GM19438 (cell line): ENCODE measurements around the gene HLA-DRA.

Experiments
- ATAC-seq: cut with Tn5 transposase; IDR thresholded peaks from one replicate; pipeline ENCODE4 v1.9.1; 2021; ENCODE audit warnings: low read depth; ENCODE audit not compliant: unreplicated experiment

The HLA-DRA gene

DNA sequence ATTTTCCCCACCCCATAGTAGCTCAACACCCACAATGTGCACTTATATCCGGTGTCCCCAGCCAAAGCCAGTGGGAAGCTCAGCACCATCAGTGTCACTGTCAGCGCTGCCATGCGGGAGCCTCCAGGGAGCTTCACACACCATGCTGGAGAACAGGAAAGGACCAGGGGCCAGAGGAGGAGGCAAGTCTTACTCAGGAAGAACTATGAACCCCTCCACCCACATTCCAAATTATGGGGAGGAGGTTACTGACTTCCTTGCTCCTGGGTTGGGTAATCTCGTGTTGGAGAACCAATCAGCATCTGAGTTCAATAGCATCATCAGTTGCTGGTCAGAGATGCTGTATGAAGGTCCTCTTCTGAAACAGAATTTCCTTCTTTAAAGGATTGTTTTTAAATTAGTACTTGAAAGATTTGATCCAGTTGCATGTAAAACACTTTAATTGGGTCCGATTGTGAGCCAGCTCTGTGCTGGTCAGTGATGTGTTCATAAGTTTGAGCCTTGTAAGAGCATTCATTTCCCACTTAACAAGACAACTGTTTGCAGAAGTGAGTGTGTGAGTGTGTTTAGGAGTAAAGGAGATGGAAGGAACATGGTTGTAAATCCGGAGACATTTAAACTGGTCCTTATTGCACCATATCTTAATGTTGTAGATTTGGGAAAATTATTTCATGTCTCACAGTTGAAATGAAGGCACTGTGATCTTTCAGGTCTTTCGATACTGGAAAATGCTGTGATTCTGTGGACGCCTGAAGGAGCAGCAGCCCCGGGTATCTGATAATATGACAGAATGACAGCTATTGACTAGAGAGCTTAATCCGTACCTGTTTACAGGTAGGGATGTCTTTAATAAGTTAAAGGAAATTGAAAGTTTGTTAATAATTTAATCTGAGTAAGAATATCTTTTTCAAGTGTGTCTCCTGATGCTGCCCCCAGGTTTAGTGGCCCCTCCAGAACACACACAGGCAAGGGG, 34.0 kb downstream of the HLA-DRA start:
- peak; percentile 90 for ATAC-seq

DNA sequence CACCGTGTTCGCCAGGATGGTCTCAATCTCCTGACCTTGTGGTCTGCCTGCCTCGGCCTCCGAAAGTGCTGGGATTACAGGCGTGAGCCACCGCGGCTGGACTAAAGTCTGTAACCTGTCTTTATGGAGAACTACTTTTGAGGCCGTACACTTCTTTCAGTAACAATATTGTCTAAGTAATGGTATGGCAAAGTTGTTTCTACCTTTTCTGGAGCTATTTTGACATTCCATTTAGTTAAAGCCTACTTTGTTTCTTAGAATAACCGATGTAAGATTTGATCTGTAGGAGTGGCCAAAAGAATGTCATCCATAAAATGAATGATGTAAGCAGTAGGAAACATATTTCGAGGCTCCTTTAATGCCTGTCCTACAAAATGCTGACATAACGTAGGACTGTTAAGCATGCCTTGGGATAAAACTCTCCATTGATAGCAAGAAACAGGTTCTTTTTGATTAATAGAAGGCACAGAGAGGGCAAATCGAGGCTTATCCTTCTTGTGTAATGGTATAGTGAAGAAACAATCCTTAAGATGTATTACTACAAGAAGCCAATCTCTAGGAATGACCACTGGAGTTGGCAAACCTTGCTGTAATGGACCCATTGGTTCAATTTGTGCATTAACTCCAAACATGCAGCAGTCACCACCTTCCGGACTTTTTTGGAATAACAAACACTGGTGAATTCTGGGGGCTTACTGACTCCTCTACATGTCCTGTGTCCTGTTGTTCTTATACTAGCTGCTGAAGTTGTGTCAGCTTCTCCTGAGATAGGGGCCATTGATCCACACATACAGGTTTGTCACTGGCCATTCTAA, 35.9 kb downstream of the HLA-DRA start:
- ATAC-seq = no peak

DNA sequence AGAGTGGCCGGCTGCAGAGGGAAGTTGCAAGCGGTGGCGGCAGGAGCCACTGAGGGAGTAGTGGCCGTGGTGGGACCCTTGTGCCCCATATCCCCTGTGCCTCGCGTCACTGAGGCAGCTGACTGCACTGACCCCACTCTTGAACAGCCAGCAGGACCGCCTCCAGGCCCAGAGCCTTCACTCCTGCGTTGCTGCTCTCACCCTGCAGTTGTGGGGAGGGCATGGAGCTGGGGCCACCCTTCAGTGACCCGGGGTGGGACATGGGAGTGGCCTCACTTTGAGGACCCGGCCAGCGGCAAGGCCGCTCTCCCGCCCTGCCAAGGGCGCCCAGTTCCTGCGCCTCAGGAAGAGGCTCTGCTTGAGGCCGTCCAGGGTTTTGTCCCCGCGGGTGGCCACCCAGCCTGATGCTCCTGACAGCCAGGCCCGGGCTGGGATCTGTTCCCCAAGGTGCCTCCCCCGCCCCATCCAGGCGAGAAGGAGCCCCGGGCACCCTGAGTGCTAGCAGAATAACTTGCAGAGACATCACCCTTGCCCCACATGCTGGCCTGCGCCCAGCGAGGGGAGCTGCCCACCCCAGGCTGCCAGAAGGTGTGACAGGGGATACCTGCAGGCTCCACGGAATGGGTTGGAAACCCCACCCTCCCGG, 44.4 kb downstream of the HLA-DRA start:
- ATAC-seq = no peak

DNA sequence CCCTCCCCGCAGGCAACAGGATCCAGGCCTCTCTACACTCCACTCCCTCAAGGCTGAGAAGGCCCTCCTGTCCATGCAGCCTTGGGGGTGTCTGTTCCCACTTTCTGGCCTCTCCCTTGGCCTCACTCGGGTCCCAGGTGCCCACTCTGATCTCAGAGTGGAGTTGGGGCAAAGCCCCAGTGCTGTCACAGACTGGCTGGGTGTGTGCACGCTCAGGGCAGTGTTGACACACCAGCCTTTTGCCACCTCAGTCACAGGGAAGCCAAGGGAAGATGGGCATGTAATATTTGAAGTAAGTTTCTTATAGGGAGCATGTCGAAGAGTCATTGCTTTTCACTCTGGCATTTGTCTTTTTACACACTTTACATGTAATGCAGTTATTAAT, 44.9 kb downstream of the HLA-DRA start:
- ATAC-seq = no peak

GRCh38 chr6:32488083-32488482, 48.4 kb downstream of the HLA-DRA start:
- no peak for ATAC-seq

DNA sequence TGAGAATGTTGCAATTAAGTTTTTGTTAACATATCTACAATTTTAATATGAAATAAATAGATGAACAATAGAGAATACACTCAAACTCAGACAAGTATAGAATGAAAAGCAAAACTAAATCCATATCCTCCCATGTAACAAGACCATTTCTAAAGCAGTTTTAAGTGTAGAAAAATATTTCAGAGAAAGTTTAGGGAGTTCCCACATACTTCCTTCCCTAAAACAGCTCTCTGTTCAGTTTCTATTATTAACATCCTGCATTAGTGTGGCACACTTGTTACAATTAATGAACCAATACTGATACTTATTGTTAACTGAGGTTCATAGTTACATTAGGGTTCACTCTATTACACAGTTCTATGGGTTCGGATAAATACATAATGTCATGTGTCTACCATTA, 52.0 kb downstream of the HLA-DRA start:
- ATAC-seq = no peak

- no peak for ATAC-seq
These were observed 52.7 kb downstream of the HLA-DRA start for GRCh38 chr6:32492351-32492750.
